T-helper 1 cell treated with Interleukin-12 subunit alpha and Interleukin-12 subunit beta and Interleukin-4 antibody, amounts not matched to agents 30 μg/mL and 1 μg/mL, for 36 hours (primary cell): ENCODE results near the gene SH3RF3.

Experiments
- H3K27ac Mint-ChIP-seq: one replicate; pipeline ENCODE4 v1.8.0; 2021; ENCODE audit warnings: mild to moderate bottlenecking, mixed read lengths
- H3K27me3 Mint-ChIP-seq: one replicate; pipeline ENCODE4 v1.8.0; 2021; ENCODE audit warnings: low read depth, mixed read lengths
- H3K36me3 Mint-ChIP-seq: one replicate; pipeline ENCODE4 v1.8.0; 2021; ENCODE audit warnings: low read depth, mixed read lengths
- H3K4me1 Mint-ChIP-seq: one replicate; pipeline ENCODE4 v1.8.0; 2021; ENCODE audit warnings: low read depth, mixed read lengths
- H3K4me3 Mint-ChIP-seq: one replicate; pipeline ENCODE4 v1.8.0; 2021; ENCODE audit warnings: mild to moderate bottlenecking, moderate library complexity, mixed read lengths
- H3K9me3 Mint-ChIP-seq: one replicate; pipeline ENCODE4 v1.8.0; 2021; ENCODE audit warnings: mixed read lengths

Gene SH3RF3

DNA sequence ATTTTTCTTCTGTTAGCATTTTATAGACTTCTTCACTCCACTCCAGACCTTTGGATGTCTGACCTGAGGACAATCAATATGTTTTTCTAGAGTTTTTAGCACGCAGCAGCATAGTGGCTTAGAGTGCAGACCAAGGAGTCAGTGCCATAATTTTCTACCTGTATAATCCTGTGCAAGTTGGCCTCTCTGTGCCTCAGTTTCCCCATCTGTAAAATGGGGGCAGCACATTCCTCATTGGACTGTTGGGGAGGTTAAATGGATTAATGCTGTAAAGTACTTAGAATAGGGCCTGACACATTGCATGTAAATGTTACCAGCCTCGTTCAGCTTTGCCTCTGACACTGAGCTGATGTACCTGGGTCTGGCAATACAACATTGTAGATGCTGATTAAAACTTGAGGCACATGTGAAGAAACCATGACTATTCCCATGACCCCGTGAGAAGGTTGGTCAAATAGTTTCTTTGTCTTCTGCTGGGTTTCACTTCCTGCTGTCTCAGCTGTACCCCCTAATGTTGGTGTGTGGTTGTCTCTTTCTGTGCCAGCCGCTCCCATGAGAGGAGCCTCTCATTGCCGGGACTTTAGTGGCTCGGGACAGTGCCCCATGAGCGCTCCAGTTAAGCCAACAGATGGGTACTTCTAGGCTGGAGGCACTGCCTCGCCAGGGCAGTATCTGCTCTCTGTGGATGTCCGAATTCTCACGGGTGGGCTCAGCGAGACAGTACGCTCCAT, 125.3 kb downstream of the SH3RF3 start:
- H3K36me3 Mint-ChIP-seq = no peaks in the 10 kb centered on the region
- H3K4me1 Mint-ChIP-seq = no peaks in the 10 kb centered on the region
- no peak overlapping the region for H3K4me3 Mint-ChIP-seq
- H3K27me3 Mint-ChIP-seq = peaks cover 8% of the 10 kb centered on the region
- H3K9me3 Mint-ChIP-seq = no peaks in the 10 kb centered on the region
- H3K27ac Mint-ChIP-seq = no peak overlapping the region

DNA sequence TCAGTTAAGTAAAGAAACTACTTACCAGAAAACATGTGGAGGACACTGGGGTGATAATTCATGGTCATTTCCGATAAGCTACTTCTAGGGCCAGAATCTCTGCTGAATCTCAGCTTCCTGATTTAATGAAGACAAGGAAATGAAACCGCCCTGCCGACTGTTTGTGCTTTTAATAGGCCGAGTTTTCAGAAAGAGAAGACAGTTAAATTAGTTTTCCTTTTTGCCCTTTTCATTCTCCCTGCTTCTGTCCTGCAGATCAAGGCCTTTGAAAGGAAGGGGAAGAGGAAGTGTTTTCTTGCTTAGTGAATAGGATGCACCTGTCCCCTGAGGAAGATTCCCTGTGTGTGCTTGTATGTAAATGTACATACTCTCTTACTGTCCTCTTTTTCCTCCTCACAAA, 126.6 kb downstream of the SH3RF3 start:
- Mint-ChIP-seq H3K4me1 (no peaks in the 10 kb centered on the region), H3K4me3 (no peak overlapping the region), H3K27me3 (peaks cover 11% of the 10 kb centered on the region), H3K9me3 (no peaks in the 10 kb centered on the region), H3K36me3 (no peaks in the 10 kb centered on the region), H3K27ac (no peak overlapping the region)

DNA sequence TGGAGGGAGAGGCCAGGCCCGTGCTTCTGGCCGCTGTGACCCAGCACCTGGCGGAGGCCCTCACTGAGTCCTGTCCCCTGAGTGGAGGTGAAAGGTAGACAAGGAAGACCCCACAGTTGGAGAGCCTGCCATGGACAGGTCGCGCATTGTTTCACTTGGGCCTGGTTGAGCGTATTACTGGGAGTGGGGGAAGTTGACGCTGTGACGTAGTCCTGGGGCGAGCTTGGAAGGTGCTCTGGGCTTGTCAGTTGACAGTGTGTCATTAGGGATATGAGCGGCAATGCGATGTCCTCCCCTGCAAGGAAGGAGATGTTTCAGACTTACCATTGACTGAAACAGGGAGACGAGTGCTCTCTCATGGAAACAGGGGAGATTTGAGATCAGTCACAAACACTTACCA, 127.1 kb downstream of the SH3RF3 start:
- no peaks in the 10 kb centered on the region for H3K9me3 Mint-ChIP-seq
- H3K36me3 Mint-ChIP-seq = no peaks in the 10 kb centered on the region
- no peak overlapping the region for H3K4me3 Mint-ChIP-seq
- no peaks in the 10 kb centered on the region for H3K4me1 Mint-ChIP-seq
- no peak overlapping the region for H3K27ac Mint-ChIP-seq
- H3K27me3 Mint-ChIP-seq = peaks cover 11% of the 10 kb centered on the region

DNA sequence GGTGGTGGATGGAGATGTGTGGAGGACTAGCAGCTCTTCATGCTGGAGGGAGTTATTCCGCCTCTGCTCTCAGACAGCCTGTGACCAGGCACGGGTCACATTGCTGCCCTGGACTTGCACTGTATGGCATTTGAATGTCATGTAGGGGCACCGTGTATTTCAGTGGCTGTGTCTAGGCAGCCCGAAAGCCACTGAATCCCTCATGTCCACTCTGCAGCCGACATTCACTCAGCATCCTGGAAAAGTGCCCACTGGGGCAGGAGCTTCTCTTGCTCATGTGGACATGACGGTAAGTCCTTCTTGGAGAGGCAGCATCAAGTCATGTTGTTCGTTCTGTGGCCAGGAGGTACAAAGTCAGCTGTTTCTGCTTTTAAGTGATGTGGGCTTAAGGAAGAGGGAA, 127.9 kb downstream of the SH3RF3 start:
- no peaks in the 10 kb centered on the region for H3K36me3 Mint-ChIP-seq
- H3K27ac Mint-ChIP-seq = no peak overlapping the region
- no peaks in the 10 kb centered on the region for H3K9me3 Mint-ChIP-seq
- H3K4me3 Mint-ChIP-seq = no peak overlapping the region
- peaks cover 11% of the 10 kb centered on the region for H3K27me3 Mint-ChIP-seq
- no peaks in the 10 kb centered on the region for H3K4me1 Mint-ChIP-seq

DNA sequence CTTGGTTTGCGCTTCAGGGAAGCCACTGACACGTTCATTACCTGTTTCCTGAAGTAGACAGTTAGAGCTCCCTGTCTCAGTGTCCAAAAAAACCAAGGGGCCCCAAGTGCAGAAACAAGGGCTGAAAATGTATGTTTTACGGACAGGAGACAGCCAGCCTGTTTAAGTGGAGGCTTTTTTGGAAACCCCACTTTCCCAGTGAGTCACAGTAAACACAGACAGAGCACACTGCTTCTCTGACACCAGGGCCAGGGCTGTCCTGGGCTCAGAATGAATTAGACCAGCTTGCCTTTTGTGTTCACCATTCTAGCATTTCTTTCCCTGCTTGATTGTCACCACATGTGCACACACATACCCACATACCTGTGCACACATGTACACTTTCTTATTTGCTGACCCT, 128.6 kb downstream of the SH3RF3 start:
- H3K9me3 Mint-ChIP-seq = no peaks in the 10 kb centered on the region
- H3K27ac Mint-ChIP-seq = no peak overlapping the region
- peaks cover 11% of the 10 kb centered on the region for H3K27me3 Mint-ChIP-seq
- H3K36me3 Mint-ChIP-seq = no peaks in the 10 kb centered on the region
- no peaks in the 10 kb centered on the region for H3K4me1 Mint-ChIP-seq
- H3K4me3 Mint-ChIP-seq = no peak overlapping the region

DNA sequence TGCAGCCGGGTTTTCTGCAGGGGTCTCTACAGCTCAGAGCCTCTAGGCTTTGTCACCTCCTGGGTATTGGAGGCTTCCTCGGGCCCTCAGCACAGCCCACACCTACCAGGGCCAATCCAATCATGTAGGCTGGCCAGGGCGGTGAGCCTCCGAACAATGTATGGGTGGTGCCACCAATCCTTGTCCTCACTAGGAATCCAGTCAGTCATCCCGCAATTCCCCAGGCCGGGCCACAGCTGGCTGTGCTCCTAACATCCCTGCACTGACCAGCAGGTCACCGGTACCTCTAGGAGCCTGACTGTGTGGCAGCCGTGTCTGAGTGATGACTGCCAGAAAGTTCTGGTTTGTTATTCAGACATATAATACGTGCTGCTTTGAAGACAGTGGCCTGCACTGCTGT, 129.4 kb downstream of the SH3RF3 start:
- H3K9me3 Mint-ChIP-seq = no peaks in the 10 kb centered on the region
- no peak overlapping the region for H3K27ac Mint-ChIP-seq
- H3K36me3 Mint-ChIP-seq = no peaks in the 10 kb centered on the region
- peaks cover 16% of the 10 kb centered on the region for H3K27me3 Mint-ChIP-seq
- H3K4me1 Mint-ChIP-seq = no peaks in the 10 kb centered on the region
- H3K4me3 Mint-ChIP-seq = no peak overlapping the region

DNA sequence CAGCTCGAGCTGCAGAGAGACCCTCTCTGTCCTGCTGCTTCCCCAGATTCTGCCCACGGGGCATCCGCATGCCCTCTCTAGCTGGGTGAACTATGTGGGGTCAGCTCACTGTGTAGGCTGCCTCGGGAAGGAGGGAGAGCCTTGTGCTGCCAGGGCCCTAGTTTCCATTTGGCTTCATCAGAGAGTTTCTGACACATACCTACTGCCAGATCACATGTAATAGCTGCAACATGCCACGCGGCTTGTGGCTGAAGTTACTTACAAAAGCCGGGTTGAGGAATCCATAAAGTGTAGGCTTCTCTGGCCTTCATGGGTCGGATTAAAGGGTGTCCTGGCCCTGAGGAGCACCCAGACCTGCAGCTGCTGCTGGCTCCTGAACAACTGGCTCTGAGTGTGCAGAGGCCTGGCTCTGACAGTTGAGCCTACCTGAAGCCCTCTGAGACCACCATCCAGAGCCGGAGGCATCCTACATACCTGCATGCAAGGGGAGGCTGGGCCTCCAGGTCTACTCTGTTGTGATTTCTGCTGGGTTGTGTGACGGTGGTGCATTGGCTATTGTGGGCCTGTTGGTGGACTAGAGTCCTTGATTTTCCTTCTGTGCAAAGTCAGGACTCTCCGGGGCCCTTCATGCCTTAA, 130.0 kb downstream of the SH3RF3 start:
- Mint-ChIP-seq H3K4me3 (no peak overlapping the region), H3K27me3 (peaks cover 18% of the 10 kb centered on the region), H3K4me1 (no peaks in the 10 kb centered on the region), H3K36me3 (no peaks in the 10 kb centered on the region), H3K9me3 (no peaks in the 10 kb centered on the region), H3K27ac (no peak overlapping the region)

DNA sequence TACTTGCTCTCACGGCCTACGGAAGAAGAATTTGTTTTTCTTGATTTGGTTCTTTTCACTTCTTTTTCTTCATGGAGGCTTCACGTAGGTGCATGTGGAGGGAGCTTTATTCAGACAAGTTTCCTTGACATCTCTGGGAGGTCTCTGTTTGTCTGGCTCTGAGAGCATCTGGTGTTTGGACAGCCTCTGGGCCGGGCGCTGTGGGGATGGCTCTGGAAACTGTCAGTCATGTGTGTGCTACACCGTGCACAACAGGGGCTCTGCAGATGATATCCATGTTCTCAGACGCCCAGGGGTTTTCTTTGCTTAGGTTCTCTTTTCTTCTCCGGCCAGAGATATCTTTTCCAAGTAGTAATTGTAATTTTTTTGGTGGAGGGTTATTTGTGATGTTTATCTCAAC, 130.7 kb downstream of the SH3RF3 start:
- H3K36me3 Mint-ChIP-seq = no peaks in the 10 kb centered on the region
- no peaks in the 10 kb centered on the region for H3K4me1 Mint-ChIP-seq
- peaks cover 18% of the 10 kb centered on the region for H3K27me3 Mint-ChIP-seq
- no peaks in the 10 kb centered on the region for H3K9me3 Mint-ChIP-seq
- H3K4me3 Mint-ChIP-seq = no peak overlapping the region
- H3K27ac Mint-ChIP-seq = no peak overlapping the region

DNA sequence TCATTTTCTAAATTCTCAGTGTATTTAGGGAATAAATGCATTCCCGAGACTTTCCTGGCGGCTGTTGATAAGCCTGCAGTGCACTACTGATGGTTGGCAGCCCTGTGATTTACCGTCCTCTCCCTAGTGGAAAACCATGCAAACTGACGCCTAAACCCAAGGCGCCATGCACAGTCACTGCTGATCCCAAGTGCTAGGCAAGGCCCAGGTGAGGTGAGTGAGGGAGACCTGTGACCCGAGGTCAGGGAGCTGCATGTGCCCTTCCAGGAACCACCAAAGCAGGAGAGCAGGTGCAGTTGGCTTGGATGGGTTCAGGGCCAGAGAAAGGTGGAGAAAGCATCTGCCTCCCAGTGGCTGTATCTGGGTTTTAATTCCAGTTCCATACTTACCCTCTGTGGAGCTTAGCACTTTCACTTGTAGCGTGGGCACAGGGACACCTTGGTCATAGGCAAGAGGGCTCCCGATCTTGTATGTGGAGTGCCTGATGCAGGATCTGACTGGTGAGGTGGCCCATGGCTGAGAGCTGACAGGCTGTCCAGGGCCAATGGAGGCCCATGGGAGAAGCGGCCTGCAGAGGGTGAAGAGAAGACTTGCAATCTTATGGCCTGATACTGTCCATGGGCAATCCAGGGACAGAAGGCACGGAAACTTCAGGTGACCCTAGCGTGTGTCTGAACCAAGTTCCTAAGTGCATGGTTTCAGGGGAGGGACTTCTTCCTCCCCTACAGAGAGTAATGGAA, 131.3 kb downstream of the SH3RF3 start:
- Mint-ChIP-seq H3K36me3 (no peaks in the 10 kb centered on the region), H3K9me3 (no peaks in the 10 kb centered on the region), H3K27ac (no peak overlapping the region), H3K4me3 (no peak overlapping the region), H3K27me3 (peaks cover 18% of the 10 kb centered on the region), H3K4me1 (no peaks in the 10 kb centered on the region)

DNA sequence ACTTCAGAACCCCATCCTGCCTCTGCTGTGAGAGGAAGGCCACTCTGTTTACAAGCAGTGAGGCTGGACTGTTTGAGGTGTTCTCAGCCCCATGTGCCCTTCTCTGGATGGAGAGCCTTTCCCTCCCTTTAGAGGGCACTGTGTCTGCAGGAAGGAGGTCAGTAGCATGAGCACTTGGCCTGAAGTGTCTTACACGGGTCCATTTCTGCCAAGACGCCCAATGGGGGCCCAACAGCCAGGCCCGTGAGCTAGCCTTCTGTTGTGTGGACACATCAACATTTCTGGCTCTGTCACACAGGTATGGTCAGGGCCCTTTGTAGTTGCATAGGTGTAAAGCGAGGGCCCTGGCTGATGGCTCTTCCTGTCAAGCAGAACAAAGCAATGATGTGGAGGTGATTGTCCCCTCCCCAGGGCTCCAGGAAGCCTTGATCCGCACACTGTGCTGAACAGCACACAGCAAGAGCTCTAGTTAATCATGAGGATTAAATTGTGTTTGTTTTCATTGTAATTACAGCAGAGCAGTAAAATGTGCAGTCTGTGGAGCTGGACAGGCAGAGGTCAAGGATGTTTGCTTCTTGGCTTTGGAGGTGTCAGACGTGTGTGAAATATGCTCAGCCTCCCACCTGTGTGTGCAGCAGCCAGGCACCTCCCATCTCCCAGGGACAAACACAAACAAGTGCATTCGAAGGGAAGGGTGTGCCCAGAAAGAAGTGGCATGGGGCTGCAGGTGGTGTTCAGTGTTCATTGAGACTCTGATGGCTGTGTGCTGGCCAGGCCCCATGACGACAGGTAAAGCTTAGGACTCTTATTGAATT, 132.1 kb downstream of the SH3RF3 start:
- Mint-ChIP-seq H3K36me3 (no peaks in the 10 kb centered on the region), H3K27me3 (peaks cover 18% of the 10 kb centered on the region), H3K27ac (no peak overlapping the region), H3K9me3 (no peaks in the 10 kb centered on the region), H3K4me1 (no peaks in the 10 kb centered on the region), H3K4me3 (no peak overlapping the region)

DNA sequence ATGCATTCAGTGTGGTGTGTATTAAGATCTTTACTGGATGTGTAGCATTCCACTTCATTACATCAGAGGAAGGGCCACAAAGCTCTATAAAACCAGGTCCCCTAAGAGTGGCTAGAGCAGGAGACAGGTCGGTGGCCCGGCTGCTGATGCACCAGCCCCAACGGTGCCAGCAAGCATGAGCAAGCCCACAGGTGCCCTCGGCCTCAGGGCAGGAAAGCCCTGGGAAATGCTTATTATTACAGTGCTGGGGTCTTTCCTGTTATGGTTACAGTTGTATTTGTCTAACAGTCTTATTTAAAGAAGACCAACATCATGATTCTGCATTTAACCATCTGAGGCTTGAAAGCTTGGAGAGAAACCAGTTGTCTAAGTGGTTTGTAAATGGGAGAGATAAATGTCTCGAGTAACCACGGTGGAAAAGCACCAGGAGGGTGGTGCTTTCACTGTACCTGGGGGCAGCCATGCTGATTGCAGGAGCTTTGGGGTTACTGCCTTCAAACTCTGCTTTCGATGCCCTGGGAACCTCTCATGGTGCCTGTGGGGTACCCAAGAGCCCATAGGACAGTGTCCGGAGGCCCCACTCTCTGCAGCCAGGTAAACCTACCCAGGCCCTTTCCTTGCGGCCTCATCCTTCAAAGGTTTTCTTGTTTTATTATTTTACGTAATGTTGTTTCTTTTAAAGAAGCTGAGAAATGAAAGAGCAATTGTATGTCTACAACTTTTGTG, 133.1 kb downstream of the SH3RF3 start:
- H3K27me3 Mint-ChIP-seq = peaks cover 12% of the 10 kb centered on the region

DNA sequence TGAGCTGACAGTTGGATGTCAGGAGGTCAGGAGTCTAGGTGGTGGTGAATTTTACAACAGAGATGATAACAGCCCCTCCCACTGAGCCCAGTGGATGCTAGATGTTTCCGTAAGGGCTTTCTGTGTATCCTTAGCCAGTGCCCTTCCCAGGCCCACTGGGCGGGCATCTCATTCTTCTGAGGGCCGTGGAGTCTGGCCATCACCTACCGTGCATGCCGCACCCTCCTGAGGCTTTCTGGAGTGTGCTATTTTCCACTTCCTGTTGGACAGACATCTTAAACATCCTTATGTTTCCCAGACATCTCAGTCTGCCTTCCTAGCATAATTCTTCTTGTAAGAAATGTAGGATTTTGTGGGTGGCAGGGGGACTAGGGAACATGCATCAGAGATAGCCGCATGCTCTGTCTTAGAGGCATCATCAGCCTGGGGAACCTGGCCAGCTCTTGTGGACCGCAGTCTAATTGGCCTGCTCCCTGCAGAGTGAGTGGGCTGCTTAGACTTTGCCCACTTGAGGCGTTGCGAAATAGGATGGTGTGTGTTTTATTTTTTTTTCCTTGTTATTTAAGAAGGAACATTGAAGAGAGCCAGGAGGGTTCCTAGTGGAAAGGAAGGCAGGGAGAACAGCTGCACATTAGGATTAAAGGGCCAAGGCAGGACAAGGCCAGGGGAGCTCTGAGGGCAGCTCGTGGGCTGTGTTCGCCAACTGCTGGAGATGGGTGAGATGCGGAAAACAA, 135.8 kb downstream of the SH3RF3 start:
- no peaks in the 10 kb centered on the region for H3K4me1 Mint-ChIP-seq
- H3K4me3 Mint-ChIP-seq = no peak overlapping the region
- H3K36me3 Mint-ChIP-seq = no peaks in the 10 kb centered on the region
- H3K27ac Mint-ChIP-seq = no peak overlapping the region
- H3K27me3 Mint-ChIP-seq = peaks cover 7% of the 10 kb centered on the region
- H3K9me3 Mint-ChIP-seq = no peaks in the 10 kb centered on the region

More for the DNA sequence above, 133.1 kb downstream of the SH3RF3 start:
- no peaks in the 10 kb centered on the region for H3K4me1 Mint-ChIP-seq
- H3K9me3 Mint-ChIP-seq = no peaks in the 10 kb centered on the region
- no peak overlapping the region for H3K27ac Mint-ChIP-seq
- no peaks in the 10 kb centered on the region for H3K36me3 Mint-ChIP-seq
- no peak overlapping the region for H3K4me3 Mint-ChIP-seq

DNA sequence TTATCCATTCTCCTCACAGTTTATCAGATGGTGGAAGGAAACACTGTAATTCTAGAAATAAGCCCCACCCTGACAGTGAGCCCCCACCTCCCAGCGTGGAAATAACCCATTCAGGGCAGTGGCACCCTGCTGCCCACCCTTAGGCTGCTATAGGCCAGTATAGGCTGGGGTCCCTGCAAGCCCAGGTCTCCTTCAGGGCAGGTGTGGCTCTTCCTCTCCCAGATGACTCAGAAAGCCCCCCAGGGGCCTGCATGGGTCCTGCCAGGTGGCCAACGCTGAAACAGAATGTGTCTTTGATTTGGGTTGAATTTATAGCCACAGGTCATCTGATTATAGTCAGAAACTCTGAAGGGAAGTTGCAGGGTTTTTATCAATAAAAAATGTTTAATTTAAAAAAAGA, 136.4 kb downstream of the SH3RF3 start:
- Mint-ChIP-seq H3K9me3 (no peaks in the 10 kb centered on the region), H3K4me3 (no peak overlapping the region), H3K27ac (no peak overlapping the region), H3K27me3 (peaks cover 7% of the 10 kb centered on the region), H3K4me1 (no peaks in the 10 kb centered on the region), H3K36me3 (no peaks in the 10 kb centered on the region)
